ENCODE data around the gene KCNN1.

KCNN1 gene

GRCh38 chr19:18014197-18014596 lies 47.3 kb downstream of the KCNN1 start:
- no peak overlapping the region for H3K27ac ChIP-seq

DNA sequence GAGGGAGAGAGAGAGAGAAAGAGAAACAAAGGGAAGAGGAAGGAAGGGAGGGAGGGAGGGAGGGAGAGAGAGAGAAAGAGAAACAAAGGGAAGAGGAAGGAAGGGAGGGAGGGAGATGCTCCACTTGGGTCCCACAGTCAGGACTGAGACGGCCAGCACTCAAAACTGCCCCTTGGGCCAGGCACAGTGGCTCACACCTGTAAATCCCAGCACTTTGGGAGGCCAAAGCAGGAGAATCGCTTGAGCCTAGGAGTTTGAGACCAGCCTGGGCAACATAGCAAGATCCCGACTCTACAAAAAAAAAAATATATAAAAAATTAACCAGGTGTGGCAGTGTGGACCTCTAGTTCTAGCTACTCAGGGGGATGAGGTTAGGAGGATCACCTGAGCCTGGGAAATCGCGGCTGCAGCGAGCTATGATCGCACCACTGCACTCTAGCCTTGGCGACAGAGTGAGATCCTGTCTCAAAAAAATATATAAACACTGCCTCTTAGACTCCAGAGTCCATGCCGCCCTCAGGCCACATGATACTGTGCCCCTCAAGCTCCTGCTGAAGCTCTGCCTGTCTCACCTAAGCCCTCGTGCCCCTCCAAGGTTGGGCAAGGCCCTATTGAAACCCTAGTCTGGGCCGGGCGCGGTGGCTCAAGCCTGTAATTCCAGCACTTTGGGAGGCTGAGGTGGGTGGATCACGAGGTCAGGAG lies 49.5 kb downstream of the KCNN1 start:
- H3K36me3 ChIP-seq = peaks cover 30% of the 10 kb centered on the region
- no peak for TF ChIP-seq CTCF (IDR thresholded peaks at IDR 0.05; ENCODE audit: low read depth, low read length)
- no peak overlapping the region for H3K4me3 ChIP-seq (ENCODE audit: low read depth, low read length)
- no peak overlapping the region for H3K27ac ChIP-seq
- DNase-seq = no peak
- no peaks in the 10 kb centered on the region for H3K27me3 ChIP-seq (ENCODE audit: insufficient read depth, low read depth, severe bottlenecking)
- H3K9me3 ChIP-seq (ENCODE audit: severe bottlenecking) = no peaks in the 10 kb centered on the region

More at GRCh38 chr19:18014197-18014596, 47.3 kb downstream of the KCNN1 start:
- no peaks in the 10 kb centered on the region for H3K9me3 ChIP-seq (ENCODE audit: severe bottlenecking)
- H3K27me3 ChIP-seq (ENCODE audit: insufficient read depth, low read depth, severe bottlenecking) = no peaks in the 10 kb centered on the region
- H3K4me3 ChIP-seq (ENCODE audit: low read depth, low read length) = no peak overlapping the region
- H3K36me3 ChIP-seq = peaks cover 51% of the 10 kb centered on the region
- TF ChIP-seq CTCF (IDR thresholded peaks at IDR 0.05; ENCODE audit: low read depth, low read length) = no peak
- DNase-seq = no peak

DNA sequence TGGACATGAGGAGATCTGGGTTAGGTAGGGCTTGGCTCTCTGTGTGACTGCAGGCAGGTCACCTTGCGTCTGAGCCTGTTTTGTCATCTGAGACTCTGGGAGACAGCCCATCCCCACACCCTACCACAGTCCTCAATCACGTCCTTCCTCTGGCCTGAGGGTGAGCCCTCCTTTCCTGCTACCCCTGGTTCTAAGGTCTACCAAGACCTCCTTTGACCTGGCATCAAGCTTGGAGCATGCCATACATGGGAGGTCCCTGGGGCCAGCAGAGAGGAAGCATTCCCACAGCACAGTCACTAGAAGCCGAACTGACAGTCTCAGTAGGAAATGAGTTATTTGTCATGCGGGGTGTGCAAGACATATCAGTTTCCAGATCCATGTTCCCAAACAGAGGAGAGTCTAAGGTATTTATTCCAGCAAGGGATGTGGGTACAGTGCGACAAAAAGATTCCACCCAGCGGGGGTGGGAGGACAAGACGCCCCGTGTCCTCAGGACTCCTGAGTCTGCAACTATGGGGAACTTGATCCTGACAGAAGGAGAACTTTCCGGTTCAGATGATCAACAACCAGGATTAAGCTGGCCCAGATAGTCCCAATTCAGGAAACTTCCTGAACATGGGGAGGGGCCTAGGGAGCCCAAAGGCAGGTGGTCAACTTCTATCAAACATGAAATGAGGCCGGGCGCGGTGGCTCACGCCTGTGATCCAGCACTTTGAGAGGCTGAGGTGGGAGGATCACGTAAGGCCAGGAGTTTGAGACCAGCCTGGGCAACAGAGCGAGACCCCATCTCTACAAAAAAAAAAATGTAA lies 50.6 kb downstream of the KCNN1 start:
- Histone ChIP-seq H3K36me3 (peaks cover 23% of the 10 kb centered on the region), H3K27ac (no peak overlapping the region), H3K9me3 (ENCODE audit: severe bottlenecking) (no peaks in the 10 kb centered on the region), H3K4me3 (ENCODE audit: low read depth, low read length) (no peak overlapping the region), H3K27me3 (ENCODE audit: insufficient read depth, low read depth, severe bottlenecking) (no peaks in the 10 kb centered on the region)
- no peak for TF ChIP-seq CTCF (IDR thresholded peaks at IDR 0.05; ENCODE audit: low read depth, low read length)
- no peak for DNase-seq

DNA sequence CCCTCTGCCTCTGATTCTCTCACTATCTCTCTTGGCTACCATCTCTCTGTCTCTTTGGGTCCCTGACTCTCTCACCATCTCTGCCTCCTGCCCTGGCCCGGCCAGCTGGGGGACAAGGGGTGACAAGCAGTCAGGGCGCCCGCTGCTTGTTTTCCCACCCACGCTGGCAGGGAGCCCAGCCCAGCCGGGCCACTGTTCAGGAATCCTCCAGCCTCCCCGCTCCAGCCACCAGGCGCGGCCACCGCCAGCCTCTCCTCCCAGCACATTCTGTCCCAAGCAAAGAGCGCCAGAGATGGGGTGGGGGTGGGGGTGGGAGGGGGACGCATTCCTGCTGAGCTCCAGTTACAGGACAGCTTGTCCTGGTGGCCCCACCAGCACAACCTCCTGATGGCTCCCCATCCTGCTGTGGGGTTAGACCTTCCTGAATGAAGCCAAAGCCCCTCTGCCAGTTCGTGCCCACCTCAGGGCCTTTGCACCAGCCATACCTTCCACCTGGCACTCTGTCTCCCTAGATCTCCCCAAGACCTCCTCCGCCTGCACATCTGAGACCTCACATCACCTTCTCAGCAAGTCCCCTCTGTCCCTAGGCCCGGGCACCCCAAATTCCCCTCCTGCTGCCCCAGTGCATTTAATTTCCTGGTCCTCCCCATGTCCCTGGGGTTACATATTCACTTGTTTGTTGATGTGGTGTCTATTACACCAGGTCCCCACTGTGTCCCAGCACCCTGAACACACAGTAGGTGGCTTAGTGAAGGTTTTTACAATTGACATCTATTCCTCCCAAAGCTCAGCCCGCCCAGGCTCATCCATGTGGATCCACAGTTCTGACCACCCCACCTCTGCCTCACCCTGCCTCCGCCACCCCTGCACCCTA lies 53.5 kb downstream of the KCNN1 start:
- Histone ChIP-seq H3K4me3 (ENCODE audit: low read depth, low read length) (no peak overlapping the region), H3K36me3 (peaks cover 1% of the 10 kb centered on the region), H3K27me3 (ENCODE audit: insufficient read depth, low read depth, severe bottlenecking) (no peaks in the 10 kb centered on the region), H3K27ac (no peak overlapping the region), H3K9me3 (ENCODE audit: severe bottlenecking) (no peaks in the 10 kb centered on the region)
- no peak for TF ChIP-seq CTCF (IDR thresholded peaks at IDR 0.05; ENCODE audit: low read depth, low read length)
- DNase-seq = no peak

GRCh38 chr19:18021121-18021755 lies 54.3 kb downstream of the KCNN1 start:
- H3K27ac ChIP-seq = no peak overlapping the region
- DNase-seq = no peak
- no peak overlapping the region for H3K4me3 ChIP-seq (ENCODE audit: low read depth, low read length)
- H3K36me3 ChIP-seq = no peaks in the 10 kb centered on the region
- no peaks in the 10 kb centered on the region for H3K9me3 ChIP-seq (ENCODE audit: severe bottlenecking)
- TF ChIP-seq CTCF (IDR thresholded peaks at IDR 0.05; ENCODE audit: low read depth, low read length) = no peak
- no peaks in the 10 kb centered on the region for H3K27me3 ChIP-seq (ENCODE audit: insufficient read depth, low read depth, severe bottlenecking)

Measured in WERI-Rb-1 (cell line).